CD4-positive, alpha-beta T cell (primary cell): Measurements from ENCODE around the gene DQX1. TPM values are rescaled to one million over a fixed set of nuclear protein-coding genes. Genes with fewer than 3 reads are reported as not detected.
A peak's percentile ranks its signal among the peaks of the same experiment; 100 is the strongest.

ENCODE experiments used
- ATAC-seq: fragments of 200-7000 bp; cut with Tn5 transposase; one replicate; pipeline ENCODE4 v1.10.0; 2022; ENCODE audit warnings: mild to moderate bottlenecking; ENCODE audit not compliant: poor library complexity
- CTCF ChIA-PET: fragments of 350-600 bp; sonication (Branson Sonifier 250); formaldehyde crosslinking; loops from one replicate; lab custom pipeline; 2021; ENCODE audit warnings: antibody characterized with exemption, inconsistent platforms; lab: Charles Lee
- POLR2A ChIA-PET: fragments of 350-600 bp; sonication (Branson Sonifier 250); formaldehyde crosslinking; loops from one replicate; lab custom pipeline; 2021; ENCODE audit warnings: antibody characterized with exemption, inconsistent platforms; lab: Charles Lee
- DNase-seq, 14 experiments: peaks; one replicate each; pipeline ENCODE4 v3.0.0-alpha.2; 2013 to 2020; ENCODE audit warnings: mixed read lengths in 2 of 14
- H3K27ac ChIP-seq, 2 donors: one replicate each; pipeline versions ENCODE4 v1.5.1 to v1.7.0; 2013; ENCODE audit warnings: low read length in 2 of 2, low read depth in 1 of 2, mild to moderate bottlenecking in 1 of 2
- H3K27me3 ChIP-seq, 2 experiments: 1 replicate in 1 of 2; 2 replicates in 1 of 2; pipeline versions ENCODE4 v1.6.1 to v1.7.0; 2013; ENCODE audit warnings: low read length in 2 of 2, control low read depth in 1 of 2, mild to moderate bottlenecking in 1 of 2, moderate library complexity in 1 of 2; ENCODE audit not compliant: insufficient read depth in 2 of 2, control insufficient read depth in 1 of 2
- H3K36me3 ChIP-seq: one replicate; pipeline ENCODE4 v1.6.1; 2013; ENCODE audit warnings: low read length, control low read depth; ENCODE audit not compliant: insufficient read depth
- H3K4me1 ChIP-seq: one replicate; pipeline ENCODE4 v1.6.1; 2013; ENCODE audit warnings: low read length, control low read depth; ENCODE audit not compliant: insufficient read depth
- H3K4me3 ChIP-seq: one replicate; pipeline ENCODE4 v1.5.1; 2013; ENCODE audit warnings: mild to moderate bottlenecking, low read length, moderate library complexity
- H3K9me3 ChIP-seq, 2 experiments: 1 replicate in 1 of 2; 2 replicates in 1 of 2; pipeline versions ENCODE4 v1.6.1 to v1.7.0; 2013; ENCODE audit warnings: low read length in 2 of 2, mild to moderate bottlenecking in 2 of 2, control low read depth in 1 of 2, moderate library complexity in 1 of 2; ENCODE audit not compliant: control insufficient read depth in 1 of 2, insufficient read depth in 1 of 2
- H3K27ac Mint-ChIP-seq: one replicate; pipeline ENCODE4 v1.8.0; 2020; ENCODE audit warnings: mixed read lengths
- H3K27me3 Mint-ChIP-seq: one replicate; pipeline ENCODE4 v1.8.0; 2021; ENCODE audit warnings: mixed read lengths
- H3K36me3 Mint-ChIP-seq: one replicate; pipeline ENCODE4 v1.8.0; 2021; ENCODE audit warnings: low read depth, mixed read lengths
- H3K4me1 Mint-ChIP-seq: one replicate; pipeline ENCODE4 v1.8.0; 2021; ENCODE audit warnings: low read depth, mixed read lengths
- H3K4me3 Mint-ChIP-seq: one replicate; pipeline ENCODE4 v1.8.0; 2020; ENCODE audit warnings: mild to moderate bottlenecking, mixed read lengths
- H3K9me3 Mint-ChIP-seq: one replicate; pipeline ENCODE4 v1.8.0; 2020; ENCODE audit warnings: mixed read lengths
- CTCF ChIP-seq: fragments of 200-600 bp; IDR thresholded peaks from one replicate; pipeline ENCODE4 v1.8.0; 2022; ENCODE audit warnings: antibody characterized with exemption, mild to moderate bottlenecking
- intact Hi-C, 2 experiments: fragments of 100-400 bp; cut with DNase I in 1 of 2; cut with micrococcal nuclease in 1 of 2; formaldehyde crosslinking; loops; one replicate each; pipeline versions ENCODE4 v1.15.1 to v1.9.0; 2023 to 2025; cut with DNase I, micrococcal nuclease
- total RNA-seq, 174 experiments: library from RNA in 2 of 174; stranded (reverse) in 2 of 174; gene quantifications; one replicate each; pipeline ENCODE4 v1.2.3 and lab custom pipeline; 2021 to 2026

The DQX1 gene
- total RNA-seq, 2 experiments from 2014 or later = 0.22 TPM; not detected in 1

- H3K27ac ChIP-seq = peak within 1 kb of the TSS; percentile 51 to 75
- POLR2A ChIA-PET = interaction anchor here (1.3 kb wide), 1 partner anchor 96 kb away, joined by 3 read pairs; the partner anchor contains the start of gene WBP1
Observed at GRCh38 chr2:74553892-74554819, 28.1 kb upstream of the DQX1 start, which contains the start of the genes DOK1 and LOXL3. DOK1 (plus strand) TSS chr2:74554720; CDS start chr2:74554755, 35 bp downstream. LOXL3 (minus strand) TSS chr2:74553942; CDS start chr2:74552634, 1,308 bp downstream.

GRCh38 chr2:74552914-74553811 lies 27.1 kb upstream of the DQX1 start:
- ChIA-PET POLR2A (interaction anchor here (1.3 kb wide), 1 partner anchor 95 kb away, joined by 3 read pairs; the partner anchor contains the start of gene WBP1), CTCF (no interaction called here)
- no peak overlapping the region for H3K27ac ChIP-seq
- H3K4me1 ChIP-seq = peaks cover 44% of the 10 kb centered on the region
- peaks cover 14% of the 10 kb centered on the region for H3K36me3 Mint-ChIP-seq
- H3K27me3 ChIP-seq = peaks cover 17 to 20% of the 10 kb centered on the region in 2 experiments
- TF ChIP-seq CTCF = no peak
- H3K27ac Mint-ChIP-seq = peak overlapping the region; percentile 80
- peaks cover 12% of the 10 kb centered on the region for H3K36me3 ChIP-seq
- H3K4me3 Mint-ChIP-seq = peak overlapping the region; percentile 91
- H3K4me3 ChIP-seq = no peak overlapping the region
- no peak for ATAC-seq
- H3K9me3 Mint-ChIP-seq = no peaks in the 10 kb centered on the region
- peaks cover 15% of the 10 kb centered on the region for H3K4me1 Mint-ChIP-seq
- H3K27me3 Mint-ChIP-seq = peaks cover 32% of the 10 kb centered on the region
- intact Hi-C loops = loop anchor here in 1 of 2 experiments (10.0 kb wide), 1 partner anchor 102 kb away; the partner anchor contains the start of gene SEMA4F
- peaks cover 0 to 12% of the 10 kb centered on the region in 2 experiments for H3K9me3 ChIP-seq
- DNase-seq = peak in 1 of 14 experiments; percentile 39

More at GRCh38 chr2:74553892-74554819, 28.1 kb upstream of the DQX1 start, which contains the start of the genes DOK1 and LOXL3:
- H3K27ac Mint-ChIP-seq = peak within 1 kb of the TSS; percentile 84
- no peaks in the 10 kb centered on the region for H3K9me3 Mint-ChIP-seq
- ATAC-seq (peak; percentile 82), DNase-seq (peak; percentile 58 to 89 (median 78))
- peak within 1 kb of the TSS; percentile 94 for H3K4me3 Mint-ChIP-seq
- H3K27me3 Mint-ChIP-seq = peaks cover 26% of the 10 kb centered on the region
- intact Hi-C loops = loop anchor here (1.0 to 10.0 kb wide), 3 partner anchors 24 to 101 kb away; partner anchors contain the start of genes AUP1 (in 1 of the 2), HTRA2 (in 1 of the 2) and SEMA4F (in 1 of the 2)
- Histone ChIP-seq H3K9me3 (peaks cover 0 to 10% of the 10 kb centered on the region in 2 experiments), H3K4me3 (peak within 1 kb of the TSS; percentile 80), H3K36me3 (peaks cover 12% of the 10 kb centered on the region), H3K27me3 (peaks cover 8 to 13% of the 10 kb centered on the region in 2 experiments), H3K4me1 (peaks cover 35% of the 10 kb centered on the region)
- CTCF ChIA-PET = no interaction called here
- H3K4me1 Mint-ChIP-seq = peaks cover 12% of the 10 kb centered on the region
- peaks cover 14% of the 10 kb centered on the region for H3K36me3 Mint-ChIP-seq
- TF ChIP-seq CTCF = no peak
